MCF 10A (cell line): ENCODE results near the gene WDR7. TPM values are rescaled to one million over a fixed set of nuclear protein-coding genes. Genes with fewer than 3 reads are reported as not detected.

ENCODE experiments used
- BruUV-seq: library from RNA; stranded (reverse); fragments of 400-500 nt; replicated peaks from 2 replicates; lab custom pipeline; 2021; lab: Mats Ljungman, UMichigan
- CTCF ChIA-PET: fragments of 300-600 bp; sonication (Branson Sonifier 250); formaldehyde crosslinking; extraction: SDS; loops from one replicate; lab custom pipeline; 2021; ENCODE audit warnings: antibody characterized with exemption, inconsistent platforms; lab: Yijun Ruan, JAX
- POLR2A ChIA-PET: fragments of 300-600, 350-650 bp; sonication (Branson Sonifier 250); formaldehyde crosslinking; extraction: SDS; loops from one replicate; lab custom pipeline; 2020; ENCODE audit warnings: antibody characterized with exemption, inconsistent platforms; lab: Yijun Ruan, JAX
- DNase-seq: peaks from one replicate; pipeline ENCODE4 v3.0.0-alpha.2; 2018; ENCODE audit not compliant: unreplicated experiment
- H3K27ac Mint-ChIP-seq: one replicate; pipeline ENCODE4 v1.8.0; 2022; ENCODE audit warnings: mild to moderate bottlenecking, low read depth, mixed read lengths; ENCODE audit not compliant: unreplicated experiment
- H3K27me3 Mint-ChIP-seq: one replicate; pipeline ENCODE4 v1.8.0; 2022; ENCODE audit warnings: mixed read lengths; ENCODE audit not compliant: insufficient read depth, unreplicated experiment
- H3K36me3 Mint-ChIP-seq: one replicate; pipeline ENCODE4 v1.8.0; 2022; ENCODE audit warnings: mild to moderate bottlenecking, moderate library complexity, mixed read lengths; ENCODE audit not compliant: insufficient read depth, unreplicated experiment
- H3K4me1 Mint-ChIP-seq: one replicate; pipeline ENCODE4 v1.8.0; 2022; ENCODE audit warnings: mixed read lengths; ENCODE audit not compliant: insufficient read depth, unreplicated experiment
- H3K4me3 Mint-ChIP-seq: one replicate; pipeline ENCODE4 v1.8.0; 2022; ENCODE audit warnings: mild to moderate bottlenecking, moderate library complexity, mixed read lengths; ENCODE audit not compliant: unreplicated experiment
- H3K9me3 Mint-ChIP-seq: one replicate; pipeline ENCODE4 v1.8.0; 2022; ENCODE audit warnings: mixed read lengths; ENCODE audit not compliant: unreplicated experiment
- intact Hi-C: fragments of 100-400 bp; cut with micrococcal nuclease; formaldehyde crosslinking; loops from 2 replicates; pipeline ENCODE4 v1.14.1; 2022
- total RNA-seq: library from RNA; stranded (reverse); gene quantifications from 2 replicates; pipeline ENCODE4 v1.2.3, GENCODE V29; 2022
- TF ChIP-seq, protein P1 (sequence below): fragments of 200-600 bp; IDR thresholded peaks from one replicate; pipeline ENCODE4 v1.8.0; 2022; ENCODE audit warnings: antibody characterized with exemption, mild to moderate bottlenecking; ENCODE audit not compliant: unreplicated experiment

The WDR7 gene
- total RNA-seq, 1 experiment from 2014 or later = 12.6 TPM

DNA sequence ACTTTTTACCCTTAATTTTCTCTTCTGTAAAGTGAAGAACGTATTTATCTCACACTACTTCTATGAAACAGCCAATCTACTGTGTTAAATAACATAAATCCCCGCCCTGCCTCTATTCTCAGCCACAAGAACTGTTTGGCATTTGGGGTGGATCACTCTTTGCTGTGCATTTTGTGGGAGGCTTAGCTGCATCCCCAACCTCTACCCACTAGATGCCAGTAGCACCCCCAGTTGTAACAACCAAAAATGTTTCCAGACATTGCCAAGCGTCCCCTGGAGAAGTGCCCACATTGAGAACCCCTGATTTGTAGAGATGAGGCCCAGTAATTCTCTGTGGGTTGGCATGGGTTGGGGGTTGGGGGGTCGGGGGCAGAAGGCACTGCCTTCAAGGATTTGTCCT lies 401.0 kb downstream of the WDR7 start:
- DNase-seq = no peak
- Mint-ChIP-seq H3K27ac (no peak overlapping the region), H3K36me3 (no peaks in the 10 kb centered on the region), H3K4me1 (no peaks in the 10 kb centered on the region), H3K4me3 (no peak overlapping the region), H3K27me3 (no peaks in the 10 kb centered on the region), H3K9me3 (no peaks in the 10 kb centered on the region)
- ChIA-PET POLR2A (no interaction called here), CTCF (interaction anchor here (0.6 to 1.3 kb wide), 3 partner anchors 77 to 463 kb away, joined by 3 to 4 read pairs (median 3); no protein-coding TSS in a partner anchor)
- no TSS peak for BruUV-seq
- TF ChIP-seq, protein P1, sequence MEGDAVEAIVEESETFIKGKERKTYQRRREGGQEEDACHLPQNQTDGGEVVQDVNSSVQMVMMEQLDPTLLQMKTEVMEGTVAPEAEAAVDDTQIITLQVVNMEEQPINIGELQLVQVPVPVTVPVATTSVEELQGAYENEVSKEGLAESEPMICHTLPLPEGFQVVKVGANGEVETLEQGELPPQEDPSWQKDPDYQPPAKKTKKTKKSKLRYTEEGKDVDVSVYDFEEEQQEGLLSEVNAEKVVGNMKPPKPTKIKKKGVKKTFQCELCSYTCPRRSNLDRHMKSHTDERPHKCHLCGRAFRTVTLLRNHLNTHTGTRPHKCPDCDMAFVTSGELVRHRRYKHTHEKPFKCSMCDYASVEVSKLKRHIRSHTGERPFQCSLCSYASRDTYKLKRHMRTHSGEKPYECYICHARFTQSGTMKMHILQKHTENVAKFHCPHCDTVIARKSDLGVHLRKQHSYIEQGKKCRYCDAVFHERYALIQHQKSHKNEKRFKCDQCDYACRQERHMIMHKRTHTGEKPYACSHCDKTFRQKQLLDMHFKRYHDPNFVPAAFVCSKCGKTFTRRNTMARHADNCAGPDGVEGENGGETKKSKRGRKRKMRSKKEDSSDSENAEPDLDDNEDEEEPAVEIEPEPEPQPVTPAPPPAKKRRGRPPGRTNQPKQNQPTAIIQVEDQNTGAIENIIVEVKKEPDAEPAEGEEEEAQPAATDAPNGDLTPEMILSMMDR = no peak
- intact Hi-C loops = no loop called here

DNA sequence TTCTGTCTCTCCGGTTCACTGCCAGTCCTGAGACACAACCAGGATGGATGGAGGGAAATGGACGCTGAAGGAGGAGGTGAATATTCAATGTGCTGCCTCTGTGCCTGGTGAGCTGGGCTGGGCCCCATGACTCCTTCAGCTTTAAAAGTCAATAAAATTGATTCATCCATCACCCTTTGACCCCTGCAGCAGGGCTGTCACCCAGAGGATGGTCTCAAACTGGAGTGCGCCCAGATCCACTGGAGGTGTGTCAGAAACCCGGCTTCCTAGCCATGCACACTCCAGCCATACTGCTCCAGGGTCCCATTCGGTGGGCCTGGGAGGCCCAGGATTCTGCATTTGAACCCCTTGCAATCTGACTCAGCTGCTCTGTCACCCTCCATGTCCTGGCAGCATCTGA lies 401.6 kb downstream of the WDR7 start:
- CTCF ChIA-PET = interaction anchor here (0.9 to 1.3 kb wide), 3 partner anchors 77 to 397 kb away, joined by 3 to 4 read pairs (median 3); no protein-coding TSS in a partner anchor
- intact Hi-C loops = no loop called here

DNA sequence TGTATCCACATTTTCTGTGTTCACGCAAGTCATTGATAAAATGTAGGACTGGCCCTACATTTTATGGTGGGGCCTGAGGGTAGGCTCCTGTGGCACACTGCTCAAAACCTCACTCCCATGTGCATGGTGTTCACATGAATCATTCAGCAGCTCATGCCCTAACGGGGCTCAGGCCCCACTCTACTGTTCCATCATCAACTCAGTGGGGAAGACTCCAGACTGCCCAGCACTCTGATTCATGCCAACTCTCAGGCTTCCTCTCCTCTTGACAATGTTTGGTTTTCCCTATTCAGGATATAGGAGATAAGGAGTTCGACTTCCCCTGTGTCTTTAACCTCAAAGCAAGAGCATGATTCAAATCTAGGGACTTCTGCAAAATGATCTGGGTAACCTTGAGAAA lies 403.7 kb downstream of the WDR7 start:
- Mint-ChIP-seq H3K27ac (no peak overlapping the region), H3K4me1 (no peaks in the 10 kb centered on the region), H3K4me3 (no peak overlapping the region), H3K9me3 (no peaks in the 10 kb centered on the region), H3K27me3 (no peaks in the 10 kb centered on the region), H3K36me3 (no peaks in the 10 kb centered on the region)
- ChIA-PET POLR2A (no interaction called here), CTCF (no interaction called here)
- BruUV-seq = no TSS peak
- intact Hi-C loops = no loop called here
- no peak for DNase-seq
- TF ChIP-seq, protein P1 = no peak

More for the DNA sequence above, 401.6 kb downstream of the WDR7 start:
- TF ChIP-seq, protein P1 = no peak
- Mint-ChIP-seq H3K36me3 (no peaks in the 10 kb centered on the region), H3K4me1 (no peaks in the 10 kb centered on the region), H3K27ac (no peak overlapping the region), H3K4me3 (no peak overlapping the region), H3K27me3 (no peaks in the 10 kb centered on the region), H3K9me3 (no peaks in the 10 kb centered on the region)
- POLR2A ChIA-PET = no interaction called here
- no TSS peak for BruUV-seq
- no peak for DNase-seq

DNA sequence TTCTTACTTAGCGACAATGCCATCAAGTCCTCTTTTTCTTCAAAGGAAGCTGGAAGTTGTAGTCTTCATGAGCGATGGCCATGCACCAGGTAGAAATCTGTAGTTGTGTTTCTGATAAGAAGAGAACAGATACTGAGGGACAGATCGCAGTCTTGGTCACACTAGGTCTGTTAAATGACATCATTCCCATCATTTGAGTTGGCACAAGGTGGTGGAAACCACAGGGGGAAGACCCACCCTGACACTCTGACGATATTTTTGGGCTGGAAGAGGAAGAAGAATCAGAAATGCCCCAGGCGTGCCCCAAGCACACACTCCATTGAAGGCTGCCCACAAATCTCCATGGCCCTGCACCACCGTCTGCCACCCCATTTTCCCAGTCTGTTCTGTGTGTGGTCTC lies 406.7 kb downstream of the WDR7 start:
- Mint-ChIP-seq H3K27ac (no peak overlapping the region), H3K4me1 (no peaks in the 10 kb centered on the region), H3K9me3 (no peaks in the 10 kb centered on the region), H3K4me3 (no peak overlapping the region), H3K27me3 (no peaks in the 10 kb centered on the region), H3K36me3 (no peaks in the 10 kb centered on the region)
- TF ChIP-seq, protein P1 = no peak
- no TSS peak for BruUV-seq
- intact Hi-C loops = no loop called here
- ChIA-PET CTCF (interaction anchor here (0.6 kb wide), 1 partner anchor 44 kb away, joined by 3 read pairs; no protein-coding TSS in a partner anchor), POLR2A (no interaction called here)
- no peak for DNase-seq
